Activated CD4-positive, alpha-beta T cell treated with anti-CD3 and anti-CD28 coated beads for 1 hour (primary cell): ENCODE measurements around the gene SLC45A3.
"Not testable (repeated sequence)": the region's sequence is repeated elsewhere in the genome, so short reads cannot be mapped to it uniquely, and the experiment has no call there.

Source experiments
- DNase-seq: peaks from one replicate; pipeline ENCODE4 v3.0.0-alpha.2; 2020

SLC45A3 gene

DNA sequence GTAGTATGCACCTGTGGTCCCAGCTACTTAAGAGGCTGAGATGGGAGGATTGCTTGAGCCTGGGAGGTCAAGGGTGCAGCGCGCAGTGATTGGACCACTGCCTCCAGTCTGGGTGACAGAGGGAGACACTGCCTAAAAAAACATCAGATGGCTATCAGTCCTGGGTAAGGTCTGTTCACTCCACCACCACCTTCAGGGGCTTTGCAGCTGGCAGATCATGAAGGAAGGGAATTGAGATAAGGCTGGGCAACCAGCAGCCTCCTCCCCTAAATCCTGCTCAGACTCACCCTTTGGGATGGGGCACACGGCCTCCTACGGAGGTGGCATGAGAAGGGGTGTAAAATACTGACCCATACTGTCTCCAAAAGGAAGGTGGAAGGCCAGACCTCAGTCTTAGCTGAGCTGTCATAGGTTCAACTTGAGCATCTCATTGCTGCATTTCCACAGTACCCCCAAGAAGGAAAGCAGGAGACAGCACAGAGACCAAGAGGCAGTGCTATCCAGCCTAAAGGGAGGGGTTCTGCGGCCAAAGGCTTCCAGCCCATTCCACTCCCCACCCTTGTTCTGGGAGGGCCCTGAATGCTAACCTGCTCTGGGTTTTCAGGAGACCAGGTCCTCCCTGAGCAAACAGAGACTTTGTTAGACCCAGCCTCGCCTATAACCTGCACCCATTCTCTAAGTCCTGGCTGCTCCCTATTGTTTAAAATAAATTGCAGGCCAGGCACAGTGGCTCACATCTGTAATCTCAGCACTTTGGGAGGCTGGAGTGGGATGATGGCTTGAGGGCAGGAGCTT, 13.7 kb downstream of the SLC45A3 start:
- no peak for DNase-seq

DNA sequence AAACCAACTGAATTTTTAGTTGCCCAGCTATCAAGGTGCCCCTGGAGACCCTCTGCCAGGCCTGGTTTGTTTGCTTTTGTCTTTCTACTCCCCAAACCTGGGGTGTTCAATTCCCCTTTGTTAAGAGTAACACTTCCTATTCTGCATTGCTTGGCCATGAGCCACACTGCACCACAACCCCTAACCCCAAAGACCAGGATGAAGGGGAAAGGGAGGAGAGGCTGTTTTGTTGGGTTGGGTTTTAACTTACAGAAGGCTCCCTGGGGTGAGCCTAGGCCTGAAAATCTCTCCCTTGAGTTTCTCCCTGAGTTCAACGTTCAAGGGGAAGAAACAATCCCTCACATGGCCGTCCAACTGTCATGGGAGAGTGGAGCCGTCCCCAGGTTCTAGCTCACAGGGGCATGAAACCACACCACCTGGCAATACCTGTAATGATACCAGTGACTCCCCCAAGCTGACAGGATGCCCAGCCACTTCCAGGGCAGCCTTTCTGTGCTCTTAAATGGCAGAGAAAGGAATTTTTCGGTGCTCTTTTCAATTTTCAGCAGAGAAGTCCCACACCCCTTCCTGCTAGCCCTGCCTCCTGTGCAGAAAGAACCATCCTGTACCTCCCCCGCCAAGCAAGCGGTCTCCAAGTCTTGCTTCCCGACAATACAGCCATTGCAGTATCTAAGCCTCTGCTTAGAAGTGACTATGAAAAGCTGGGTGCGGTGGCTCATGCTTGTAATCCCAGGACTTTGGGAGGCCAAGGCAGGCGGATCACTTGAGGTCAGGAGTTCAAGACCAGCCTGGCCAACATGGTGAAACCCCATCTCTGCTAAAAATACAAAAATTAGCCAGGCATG, 14.9 kb downstream of the SLC45A3 start:
- DNase-seq: no peak

DNA sequence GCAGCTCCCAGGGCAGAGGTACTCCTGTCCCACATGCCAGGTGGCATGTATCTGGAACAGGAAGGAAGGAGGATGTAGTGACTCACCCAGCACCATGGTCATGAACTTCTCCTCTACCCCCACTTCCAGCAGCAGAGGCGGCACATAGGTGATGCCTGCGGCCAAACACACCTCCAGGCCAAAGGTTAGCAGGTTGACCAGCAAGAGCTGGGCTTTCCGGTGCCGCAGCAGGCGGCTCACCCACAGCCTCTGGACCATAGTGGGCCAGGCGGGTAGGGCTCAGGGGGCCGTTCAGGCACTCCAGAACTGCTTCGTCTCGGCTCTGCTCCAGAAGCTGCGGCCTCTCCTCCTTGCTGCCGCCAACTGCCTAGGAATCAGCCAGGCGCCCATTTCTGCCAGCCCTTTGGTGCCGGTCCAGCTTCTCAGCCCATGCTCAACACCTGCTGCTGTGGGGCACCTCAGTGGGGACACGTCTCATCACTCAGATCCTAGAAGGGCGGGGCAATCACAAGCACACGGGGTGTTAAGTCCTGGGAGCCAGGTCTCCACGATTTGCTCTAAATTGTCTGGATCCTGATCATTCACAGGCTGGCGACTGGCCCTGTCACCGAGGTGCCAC, 15.8 kb downstream of the SLC45A3 start:
- DNase-seq: no peak

DNA sequence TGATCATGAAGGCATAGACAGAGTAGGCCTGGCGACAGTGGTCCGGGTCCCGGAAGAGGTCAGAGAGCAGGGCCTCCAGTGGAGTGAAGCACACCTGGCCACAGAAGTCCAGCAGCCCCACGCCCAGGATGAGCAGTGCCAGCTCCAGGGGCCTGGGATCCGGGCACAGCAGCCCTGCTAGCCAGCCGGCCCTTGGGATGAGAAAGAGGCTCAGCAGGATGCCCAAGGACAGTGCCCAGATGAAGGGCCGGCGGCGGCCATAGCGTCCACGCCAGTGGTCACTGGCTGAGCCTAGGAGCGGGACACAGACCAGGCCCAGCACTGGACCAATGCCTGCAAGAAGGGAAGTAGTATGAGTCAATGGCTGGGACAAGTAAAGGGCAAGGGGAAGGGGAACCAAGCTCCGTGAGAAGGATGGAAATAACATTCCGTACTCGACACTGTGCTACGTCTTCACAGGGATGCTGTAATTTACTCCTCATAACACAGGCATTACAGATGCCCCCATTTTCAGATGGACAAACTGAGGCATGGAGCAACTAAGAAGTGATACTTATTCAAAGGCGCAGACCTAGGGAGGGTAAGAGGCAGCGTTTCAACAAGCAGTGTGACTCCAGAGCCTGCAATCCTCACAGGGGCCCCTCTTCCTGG, 16.9 kb downstream of the SLC45A3 start:
- DNase-seq: no peak

DNA sequence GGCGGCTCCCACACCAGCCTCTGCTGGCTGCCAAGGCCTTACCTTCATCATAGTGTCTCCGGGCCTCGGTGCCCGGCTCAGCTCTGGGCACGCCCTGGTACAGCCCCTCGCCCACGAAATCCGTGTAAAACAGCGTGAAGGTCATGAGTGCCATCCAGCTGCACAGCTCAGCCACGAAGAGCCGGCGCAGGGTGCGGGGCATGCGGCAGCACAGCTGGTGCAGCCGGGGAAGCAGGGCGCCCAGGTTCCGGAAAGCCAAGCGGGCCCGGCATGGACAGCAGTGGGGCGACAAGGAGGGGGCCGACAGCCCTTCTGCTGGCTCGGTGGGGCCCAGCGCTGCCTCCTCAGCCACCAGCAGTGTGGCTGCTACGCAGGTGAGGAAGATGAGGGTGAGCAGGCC, 17.5 kb downstream of the SLC45A3 start:
- DNase-seq: no peak

DNA sequence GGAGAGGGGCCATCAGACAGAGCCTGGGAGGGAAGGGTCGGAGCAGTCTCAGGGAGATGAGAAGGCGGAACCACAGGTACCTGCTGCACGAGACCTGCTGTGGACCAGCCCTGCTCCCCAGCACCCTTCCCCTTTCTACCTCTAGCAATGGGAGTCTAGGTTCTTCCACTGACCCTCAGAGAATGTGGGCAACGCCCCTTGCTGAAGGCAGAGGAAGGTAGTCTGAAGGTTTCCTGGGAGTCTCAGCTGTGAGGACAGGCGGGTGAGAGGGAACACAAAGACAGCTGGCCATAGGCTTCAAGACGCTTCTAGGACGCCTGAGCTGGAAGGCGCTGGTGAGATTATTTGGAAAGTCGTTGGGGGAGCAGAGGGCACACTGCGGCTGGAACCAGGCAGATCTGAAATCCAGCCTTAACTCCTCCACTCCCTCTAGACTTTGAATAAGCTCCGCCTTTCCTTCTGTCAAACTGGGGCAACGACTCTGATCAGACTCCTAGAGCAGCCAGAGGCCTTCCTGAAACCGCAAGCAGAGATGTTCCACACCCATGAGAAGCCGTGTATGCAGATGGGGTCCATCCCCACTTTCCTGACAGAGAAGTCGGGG, 18.1 kb downstream of the SLC45A3 start:
- DNase-seq: no peak

DNA sequence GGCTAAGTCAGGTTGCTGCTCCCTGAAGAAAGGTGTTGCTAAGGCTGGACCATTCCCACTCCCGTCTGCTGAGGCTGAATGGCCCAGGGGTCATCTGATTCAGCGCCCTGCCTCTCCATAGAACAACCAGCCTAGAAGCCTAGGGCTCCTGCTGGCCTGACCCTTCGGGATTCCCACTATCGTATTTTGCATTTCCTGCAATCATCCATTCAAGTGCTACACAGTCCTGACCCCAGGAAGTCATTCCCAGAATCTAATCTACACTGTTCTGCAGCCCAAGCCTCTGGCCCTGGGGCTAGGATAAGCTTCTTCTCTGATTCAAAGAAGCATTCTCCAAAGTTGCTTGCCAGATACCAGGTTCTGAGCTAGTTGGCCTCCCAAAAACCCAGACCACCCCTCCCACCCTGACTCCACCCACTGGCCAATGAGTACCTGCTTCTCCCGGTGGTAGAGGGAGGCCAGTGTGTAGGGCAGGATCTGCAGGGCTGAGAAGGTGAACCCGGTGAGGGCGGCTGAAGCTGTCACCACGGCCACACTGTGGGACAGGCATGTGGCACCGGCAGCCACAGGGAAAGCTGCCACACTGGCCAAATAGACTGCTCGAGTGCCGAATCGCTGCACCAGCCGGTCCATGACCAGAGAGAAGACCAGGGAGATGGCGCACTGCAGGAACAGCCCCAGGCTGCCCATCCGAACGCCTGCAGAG, 18.7 kb downstream of the SLC45A3 start:
- no peak for DNase-seq

DNA sequence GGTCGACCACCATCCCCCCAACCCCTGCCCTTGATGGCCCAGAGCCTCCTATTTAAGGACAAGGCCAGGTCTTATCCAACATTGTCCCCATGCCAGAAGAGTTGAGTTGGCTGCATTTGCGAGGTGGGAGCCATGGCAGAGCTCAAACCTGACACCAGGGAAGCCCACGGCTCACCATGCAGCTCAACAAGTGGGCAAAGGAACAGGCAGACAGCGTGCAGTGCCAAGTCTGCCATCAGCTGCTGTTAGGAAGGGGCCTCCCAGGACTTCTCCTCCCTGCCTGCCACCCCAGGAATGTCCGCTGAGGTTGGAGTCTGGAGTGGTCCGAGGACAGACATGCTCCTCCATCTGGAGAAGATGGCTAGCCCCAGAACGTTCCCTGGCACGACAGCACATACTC, 19.9 kb downstream of the SLC45A3 start:
- no peak for DNase-seq

DNA sequence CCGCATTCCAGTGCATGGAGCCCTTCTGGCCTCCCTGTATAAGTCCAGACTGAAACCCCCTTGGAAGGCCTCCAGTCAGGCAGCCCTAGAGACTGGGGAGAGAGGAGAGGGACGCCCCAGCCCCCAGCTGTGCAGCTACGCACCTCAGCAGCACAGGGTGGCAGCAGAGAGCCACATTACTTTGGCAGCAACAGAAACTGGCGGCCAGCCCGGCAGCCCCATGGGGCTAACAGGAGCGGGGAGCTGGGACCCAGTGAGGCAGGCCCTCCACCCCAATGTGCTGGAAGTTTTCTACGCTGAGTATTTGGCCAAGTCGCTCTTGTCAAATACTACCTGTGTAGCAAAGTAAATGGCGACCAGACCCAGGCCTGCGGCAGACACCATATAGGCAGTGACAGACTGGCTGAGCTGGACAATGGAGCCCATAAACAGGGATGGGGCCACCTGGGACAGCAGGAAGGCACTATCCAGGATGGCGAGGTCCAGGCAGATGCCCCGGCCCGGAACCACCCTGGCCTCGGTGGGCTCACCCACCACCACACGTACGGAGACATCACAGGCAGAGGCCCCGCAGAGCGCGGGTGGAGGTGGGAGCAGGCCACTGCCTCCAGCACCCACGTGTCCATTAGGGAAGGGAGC, 21.2 kb downstream of the SLC45A3 start:
- peak; percentile 65 for DNase-seq

DNA sequence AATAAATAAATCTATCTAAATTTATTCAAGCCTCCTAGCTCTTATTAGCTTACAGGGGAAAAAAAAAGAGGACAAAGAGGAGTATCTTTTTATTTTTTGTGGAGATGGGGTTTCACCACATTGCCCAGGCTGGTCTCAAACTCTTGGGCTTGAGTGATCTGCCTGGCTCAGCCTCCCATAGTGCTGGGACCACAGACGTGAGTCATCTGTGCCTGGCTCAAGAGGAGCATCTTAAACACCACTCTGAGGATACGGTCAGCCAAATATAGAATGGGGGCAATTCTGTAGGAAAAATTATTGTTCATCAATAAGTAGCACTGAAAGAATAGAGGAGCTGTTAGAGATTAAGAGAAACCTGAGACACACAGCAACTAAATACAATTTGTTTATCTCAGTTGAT, 24.1 kb downstream of the SLC45A3 start:
- DNase-seq: no peak

DNA sequence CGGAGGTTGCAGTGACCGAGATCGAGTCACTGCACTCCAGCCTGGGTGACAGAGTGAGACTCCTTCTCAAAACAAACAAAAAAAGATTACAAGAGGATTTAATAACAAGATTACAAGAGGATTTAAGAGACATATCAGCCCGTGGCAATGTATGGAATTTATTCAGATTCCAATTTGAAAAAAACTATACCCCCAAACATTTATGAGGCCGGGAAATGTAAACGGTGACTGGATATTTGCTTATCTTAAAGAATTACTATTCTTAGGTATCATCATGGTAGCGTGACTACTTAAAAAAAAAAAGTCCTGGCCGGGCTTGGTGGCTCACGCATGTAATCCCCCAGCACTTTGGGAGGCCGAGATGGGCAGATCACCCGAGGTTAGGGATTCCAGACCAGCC, 27.3 kb downstream of the SLC45A3 start:
- no peak for DNase-seq

DNA sequence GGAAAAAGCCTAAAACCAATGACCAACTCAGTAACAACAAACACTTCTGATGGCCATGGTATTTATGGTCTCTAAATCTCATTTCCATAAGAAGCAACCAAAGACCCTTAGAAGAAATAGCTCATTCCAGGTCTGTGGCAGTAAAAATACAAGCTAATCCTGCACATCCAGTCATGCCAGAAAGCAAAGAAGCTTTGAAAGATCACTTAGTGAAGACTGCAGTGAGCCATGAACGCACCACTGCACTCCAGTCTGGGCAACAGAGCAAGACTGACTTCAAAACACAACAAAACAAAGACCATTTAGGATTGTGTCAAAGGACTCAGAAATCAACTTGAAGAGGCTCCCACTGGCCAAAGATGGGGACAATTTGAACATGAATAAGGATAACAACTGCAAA, 30.1 kb downstream of the SLC45A3 start:
- DNase-seq: no peak

DNA sequence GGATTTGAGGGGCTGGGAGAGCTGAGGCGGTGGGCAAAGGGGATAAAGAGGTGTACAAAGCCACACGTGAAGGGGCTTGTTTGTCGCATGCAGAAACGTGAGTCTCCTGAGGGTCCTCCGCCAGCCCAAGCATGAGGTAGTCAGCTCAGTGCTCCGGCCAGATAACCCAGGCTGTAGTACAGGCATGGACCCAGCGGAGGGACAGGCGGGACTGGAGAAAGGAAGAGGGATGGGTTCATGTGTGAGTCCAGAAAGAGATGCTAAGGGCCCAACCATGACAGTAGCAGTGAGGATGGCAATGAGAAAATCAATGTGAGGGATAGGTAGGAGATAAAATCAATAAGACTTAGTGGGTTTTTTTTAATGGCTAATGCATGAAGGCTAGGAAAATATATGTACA, 34.8 kb downstream of the SLC45A3 start:
- no peak for DNase-seq

DNA sequence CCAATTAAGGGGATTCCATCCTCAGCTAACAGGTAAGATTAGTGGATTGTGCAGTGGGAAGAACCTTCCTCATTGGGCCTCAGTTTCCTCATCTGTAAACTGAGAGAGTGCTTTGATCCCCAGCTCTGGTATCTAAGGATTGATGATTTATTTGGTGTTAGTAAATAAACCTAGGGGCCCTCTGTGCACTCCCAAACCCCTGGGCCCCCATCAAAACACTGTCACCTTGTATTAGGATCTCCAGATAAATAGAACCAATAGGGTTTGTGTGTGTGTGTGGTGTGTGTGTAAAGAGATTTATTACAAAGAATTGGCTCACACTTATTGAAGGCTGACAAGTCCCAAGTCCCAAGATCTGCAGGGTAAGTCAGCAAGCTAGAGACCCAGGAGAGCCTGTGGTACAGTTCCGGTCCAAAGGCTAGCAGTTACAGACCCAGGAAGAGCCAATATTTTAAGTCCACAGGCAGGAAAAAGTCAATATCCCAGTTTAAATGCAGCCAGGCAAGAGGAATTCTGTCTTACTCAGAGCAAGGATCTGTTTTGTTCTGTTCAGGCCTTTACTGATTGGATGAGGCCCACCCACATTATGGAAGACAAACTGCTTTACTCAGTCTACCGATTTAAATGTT, 37.5 kb downstream of the SLC45A3 start:
- no peak for DNase-seq

DNA sequence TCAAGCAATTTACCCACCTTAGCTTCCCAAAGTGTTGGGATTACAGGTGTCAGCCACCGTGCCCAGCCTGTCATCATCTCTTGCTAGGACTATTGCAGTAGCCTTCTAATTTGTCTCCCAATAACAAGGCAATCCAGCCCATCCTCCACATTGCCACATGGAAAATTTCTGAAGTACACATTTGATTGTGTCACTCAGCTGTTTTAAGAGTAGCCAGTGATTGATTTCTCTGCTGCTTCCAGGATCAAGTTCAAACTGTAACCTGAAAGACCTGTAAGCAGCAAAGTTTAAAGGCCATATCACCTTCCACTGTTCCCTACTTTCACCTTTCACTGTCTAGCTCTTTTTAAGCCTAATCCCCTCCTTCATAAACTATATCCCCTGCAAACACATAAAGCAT, 40.7 kb downstream of the SLC45A3 start:
- no peak for DNase-seq

DNA sequence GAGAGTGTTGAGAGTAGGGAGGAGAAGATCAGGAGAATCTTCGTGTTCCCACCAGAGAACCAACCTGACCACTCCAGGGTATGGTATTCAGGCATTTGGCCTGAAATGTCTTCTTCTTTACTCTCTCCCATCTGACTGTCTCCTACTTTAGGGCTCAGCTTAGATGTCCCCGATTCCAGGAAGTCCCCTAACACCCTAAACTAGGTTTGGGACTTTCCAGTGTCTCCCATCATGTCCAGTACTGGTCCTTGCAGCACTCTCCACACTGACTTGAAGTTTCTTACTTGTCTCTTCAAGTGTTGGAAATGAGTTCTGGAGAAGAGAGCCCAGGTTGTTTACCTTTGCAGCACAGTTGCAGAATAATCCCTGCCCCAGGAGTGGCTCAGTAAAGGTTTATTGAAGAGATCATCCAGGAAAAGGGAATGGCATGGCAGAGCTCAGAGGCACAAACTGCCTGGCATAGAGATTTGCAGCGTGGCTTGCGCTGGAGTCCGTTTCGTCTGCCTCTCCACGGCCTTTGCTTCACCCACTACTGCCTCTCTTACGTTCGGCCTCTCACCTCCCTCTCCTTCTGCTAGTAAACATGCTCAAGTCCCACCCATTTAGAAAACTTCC, 42.3 kb downstream of the SLC45A3 start:
- DNase-seq: no peak

DNA sequence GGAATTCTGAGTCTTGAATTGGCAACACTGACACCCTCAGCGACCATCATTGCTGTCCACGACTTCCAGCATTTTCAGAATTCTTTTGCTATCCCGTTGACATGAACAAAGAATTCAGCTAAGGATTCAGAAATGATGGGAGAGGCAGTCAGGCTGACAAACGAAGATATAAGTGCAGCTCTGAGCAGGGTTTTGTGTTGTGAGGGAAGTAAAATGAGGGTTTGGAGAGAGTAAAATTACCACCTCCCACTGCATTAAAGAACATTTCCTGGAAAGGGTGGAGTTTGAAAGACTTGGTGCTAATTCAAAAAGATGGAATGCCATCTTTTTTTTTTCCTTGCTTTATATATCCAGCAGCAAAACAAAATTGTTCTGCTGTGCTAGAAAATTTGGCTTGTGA, 43.6 kb downstream of the SLC45A3 start:
- DNase-seq: no peak

DNA sequence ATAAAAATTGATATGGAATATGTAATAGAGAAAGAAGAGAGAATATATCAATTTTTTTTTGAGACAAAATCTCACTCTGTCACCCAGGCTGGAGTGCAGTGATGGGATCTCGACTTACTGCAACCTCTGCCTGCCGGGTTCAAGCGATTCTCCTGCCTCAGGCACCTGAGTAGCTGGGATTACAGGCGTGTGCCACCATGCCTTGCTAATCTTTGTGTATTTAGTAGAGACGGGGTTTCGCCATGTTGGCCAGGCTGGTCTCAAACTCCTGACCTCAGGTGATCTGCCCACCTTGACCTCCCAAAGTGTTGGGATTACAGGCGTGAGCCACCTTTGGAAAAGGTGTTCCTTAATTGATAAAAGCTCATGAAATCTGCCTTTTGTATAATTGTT, 44.2 kb downstream of the SLC45A3 start:
- not testable (repeated sequence) for DNase-seq

DNA sequence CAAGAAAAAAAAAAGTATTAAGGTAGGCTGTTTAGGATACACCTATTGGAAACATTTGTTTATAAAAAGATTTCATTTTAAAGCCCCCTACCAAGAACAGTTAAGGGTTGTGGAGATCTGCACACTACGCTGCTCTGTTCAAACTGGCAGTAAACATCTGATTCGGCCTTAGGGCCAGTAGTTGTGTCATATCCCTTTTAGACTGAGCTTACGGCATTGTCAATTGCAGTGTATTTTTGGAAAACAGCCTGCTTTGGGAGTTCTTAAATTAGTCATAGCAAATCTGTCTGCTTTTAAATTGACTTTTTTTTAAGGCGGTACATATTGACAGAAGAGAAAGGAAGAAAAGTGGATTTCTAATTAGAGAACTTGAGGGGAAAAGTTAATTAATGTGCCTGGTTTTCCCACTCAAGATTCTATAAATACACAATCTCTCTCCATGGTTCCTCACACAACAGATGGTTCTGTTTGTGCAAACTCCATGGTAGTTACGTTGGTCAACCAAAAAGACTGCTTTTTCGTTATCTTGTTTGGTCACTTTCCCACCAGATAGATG, 46.8 kb downstream of the SLC45A3 start:
- no peak for DNase-seq

DNA sequence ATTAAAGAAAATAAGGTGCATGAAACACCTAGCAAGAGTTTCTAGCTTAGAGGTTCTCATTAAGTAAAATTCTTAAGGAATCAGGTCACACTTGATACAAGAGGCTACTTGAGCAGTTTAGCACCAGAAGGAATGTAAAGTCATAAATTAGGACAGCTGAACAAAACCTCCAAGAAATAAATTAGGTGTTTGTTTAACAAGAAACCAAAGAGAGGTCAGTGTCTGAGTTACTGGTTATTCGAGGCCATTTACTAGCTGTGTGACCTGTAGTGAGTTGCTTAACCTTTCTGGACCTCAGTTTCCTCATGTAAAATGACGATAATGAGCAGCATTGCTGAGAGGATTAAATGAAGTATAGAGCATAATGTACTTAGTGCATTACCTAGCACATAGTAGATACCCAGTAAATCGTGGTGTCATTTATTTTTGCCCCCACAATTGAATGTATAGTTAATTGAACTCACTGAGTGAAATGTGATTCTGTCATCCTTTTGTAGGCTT, 47.6 kb downstream of the SLC45A3 start:
- no peak for DNase-seq
